ENCODE results near the gene BRWD1.

GRCh38 chr21:39149882-39150281, 163.6 kb downstream of the BRWD1 start:
- TF ChIP-seq CTCF (IDR thresholded peaks at IDR 0.05 in 8 of 11, conservative IDR thresholded peaks at IDR 0.05 in 3 of 11): no peak
- no peak for TF ChIP-seq POLR2AphosphoS5 (IDR thresholded peaks at IDR 0.05)
